Adrenal gland (tissue), 12 donors: Measurements from ENCODE around the gene TGFB1. TPM values are rescaled to one million over a fixed set of nuclear protein-coding genes. Genes with fewer than 3 reads are reported as not detected.

ENCODE experiments used
- DNase-seq, 7 donors: peaks; one replicate each; pipeline ENCODE4 v3.0.0-alpha.2; 2019 to 2020
- H3K27ac ChIP-seq, 5 donors: fragments of 200-600 bp; sonication (generic) in 4 of 5; 1 replicate in 3 of 5; 2 replicates in 2 of 5; pipeline versions ENCODE4 v1.5.1 to v1.8.0; 2016 to 2020; ENCODE audit warnings: mild to moderate bottlenecking in 1 of 5
- H3K27me3 ChIP-seq: fragments of 200-600 bp; 2 replicates; pipeline ENCODE4 v1.8.0; 2021
- H3K36me3 ChIP-seq, 2 donors: fragments of 200-600 bp; replicated peaks in 1 of 2; 1 replicate in 1 of 2; 2 replicates in 1 of 2; pipeline versions ENCODE4 v1.5.1 to v1.8.0; 2018 to 2022
- H3K4me1 ChIP-seq, 2 donors: fragments of 200-600 bp; replicated peaks in 1 of 2; 1 replicate in 1 of 2; 2 replicates in 1 of 2; pipeline versions ENCODE4 v1.5.1 to v1.8.0; 2018 to 2021
- H3K4me3 ChIP-seq, 4 donors: fragments of 200-600 bp; sonication (generic) in 3 of 4; one replicate each; pipeline ENCODE4 v1.5.1; 2016 to 2018
- H3K9me3 ChIP-seq, 3 donors: fragments of 200-600 bp; sonication (generic) in 1 of 3; replicated peaks in 1 of 3; 1 replicate in 2 of 3; 2 replicates in 1 of 3; pipeline versions ENCODE4 v1.5.1 to v1.8.0; 2016 to 2021
- POLR2A ChIP-seq, 2 donors: fragments of 450-650 bp; IDR thresholded peaks; one replicate each; pipeline ENCODE4 v1.6.1; 2017; ENCODE audit warnings: antibody characterized with exemption in 2 of 2, mild to moderate bottlenecking in 2 of 2, moderate library complexity in 1 of 2
- WGBS, 4 donors: extraction: QIAGEN DNeasy Blood & Tissue Kit in 2 of 4; methylation state at CpG; one replicate each; pipeline versions ENCODE4 v1.1.5 to v1.1.7; 2013 to 2017; 5-methylcytosine and 5-hydroxymethylcytosine counted together
- intact Hi-C, 2 donors: fragments of 100-400 bp; cut with DNase I; formaldehyde crosslinking; loops; one replicate each; pipeline versions ENCODE4 v1.14.1 to v1.15.0; 2022 to 2023
- polyA plus RNA-seq, 3 donors: library from polyadenylated mRNA; stranded (reverse); fragments of 200-250 nt in 2 of 3; fragments of 350-450 nt in 1 of 3; fragmentation: Illumina TruSeq in 1 of 3; extraction: RNeasy Lipid Tissue Mini Kit (QIAGEN cat#74804) in 1 of 3; gene quantifications; one replicate each; pipeline ENCODE4 v1.2.3, GENCODE V29; 2013 to 2014
- total RNA-seq, 9 donors: library from RNA; depleted of rRNA in 4 of 9; stranded (reverse); fragments of >200 nt in 4 of 9; fragments of 120-200 nt in 1 of 9; fragmentation: NEBNext Ultra II Directional in 1 of 9; extraction: Animal tissue kit (Norgen Biotek cat#: 25700) in 1 of 9; gene quantifications; one replicate each; pipeline versions ENCODE4 v1.1.0 to v1.2.4, GENCODE V29; 2013 to 2023
- TF ChIP-seq, protein P1 (sequence below), 6 experiments: fragments of 450-650 bp in 4 of 6; fragments of 200-600 bp in 2 of 6; sonication (generic) in 1 of 6; IDR thresholded peaks; 1 replicate in 5 of 6; 2 replicates in 1 of 6; pipeline versions ENCODE4 v1.5.1 to v1.8.0; 2016 to 2021; ENCODE audit warnings: antibody characterized with exemption in 6 of 6, mild to moderate bottlenecking in 2 of 6, moderate library complexity in 1 of 6
- donor health status: healthy with polysubstance abuse.
- donor health status: Bipolar disorder and iron deficiency.
- donor health status: DM: yes; HTN: yes; CAD: no.
- donor health status: DM: no; HTN: no; CAD: no.
- donor health status: DM: no; HTN: no; CAD: no.
- donor health status: DM: yes; HTN: yes; CAD: no.

Gene TGFB1
- total and polyA plus RNA-seq, 12 donors, result 1.6 to 75.9 (median 35.7) TPM

DNA sequence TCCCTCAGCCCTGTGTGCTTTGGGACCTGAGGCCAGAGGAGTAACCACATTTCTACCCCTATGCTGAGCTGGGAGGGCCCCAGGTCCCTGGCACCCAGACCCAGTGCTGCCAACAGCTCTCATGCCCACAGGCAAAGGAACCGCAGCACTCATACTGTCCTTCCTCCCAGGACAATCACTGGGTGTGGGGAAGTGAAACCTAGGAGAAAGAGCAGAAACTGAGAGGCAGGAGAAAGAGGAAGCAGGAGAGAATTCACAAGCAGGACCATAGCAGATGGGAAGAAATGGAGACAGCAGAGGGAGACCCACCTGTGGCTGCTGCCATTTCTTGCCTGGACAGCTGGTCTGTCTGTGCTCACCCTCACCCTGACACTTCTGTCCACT lies 24.9 kb downstream of the TGFB1 start:
- H3K27ac ChIP-seq, result peak overlapping the region in 4 of 5 donors; percentile 31 to 91 (median 64)
- no peaks in the 10 kb centered on the region for H3K9me3 ChIP-seq
- 42 to 73% (median 57%) methylated on average over 1 of the region's 1 CpG for WGBS, 4 donors
- no peak overlapping the region for H3K4me3 ChIP-seq
- H3K4me1 ChIP-seq, result peaks cover 20 to 39% of the 10 kb centered on the region in 2 donors
- H3K36me3 ChIP-seq, result peaks cover 0 to 28% of the 10 kb centered on the region in 2 donors
- TF ChIP-seq POLR2A (IDR thresholded peaks at IDR 0.05), result no peak
- TF ChIP-seq, protein P1, sequence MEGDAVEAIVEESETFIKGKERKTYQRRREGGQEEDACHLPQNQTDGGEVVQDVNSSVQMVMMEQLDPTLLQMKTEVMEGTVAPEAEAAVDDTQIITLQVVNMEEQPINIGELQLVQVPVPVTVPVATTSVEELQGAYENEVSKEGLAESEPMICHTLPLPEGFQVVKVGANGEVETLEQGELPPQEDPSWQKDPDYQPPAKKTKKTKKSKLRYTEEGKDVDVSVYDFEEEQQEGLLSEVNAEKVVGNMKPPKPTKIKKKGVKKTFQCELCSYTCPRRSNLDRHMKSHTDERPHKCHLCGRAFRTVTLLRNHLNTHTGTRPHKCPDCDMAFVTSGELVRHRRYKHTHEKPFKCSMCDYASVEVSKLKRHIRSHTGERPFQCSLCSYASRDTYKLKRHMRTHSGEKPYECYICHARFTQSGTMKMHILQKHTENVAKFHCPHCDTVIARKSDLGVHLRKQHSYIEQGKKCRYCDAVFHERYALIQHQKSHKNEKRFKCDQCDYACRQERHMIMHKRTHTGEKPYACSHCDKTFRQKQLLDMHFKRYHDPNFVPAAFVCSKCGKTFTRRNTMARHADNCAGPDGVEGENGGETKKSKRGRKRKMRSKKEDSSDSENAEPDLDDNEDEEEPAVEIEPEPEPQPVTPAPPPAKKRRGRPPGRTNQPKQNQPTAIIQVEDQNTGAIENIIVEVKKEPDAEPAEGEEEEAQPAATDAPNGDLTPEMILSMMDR (IDR thresholded peaks at IDR 0.05), result no peak
- no peaks in the 10 kb centered on the region for H3K27me3 ChIP-seq
- intact Hi-C loops, result no loop called here
- DNase-seq, result peak in 2 of 7 donors; percentile 45 to 59

DNA sequence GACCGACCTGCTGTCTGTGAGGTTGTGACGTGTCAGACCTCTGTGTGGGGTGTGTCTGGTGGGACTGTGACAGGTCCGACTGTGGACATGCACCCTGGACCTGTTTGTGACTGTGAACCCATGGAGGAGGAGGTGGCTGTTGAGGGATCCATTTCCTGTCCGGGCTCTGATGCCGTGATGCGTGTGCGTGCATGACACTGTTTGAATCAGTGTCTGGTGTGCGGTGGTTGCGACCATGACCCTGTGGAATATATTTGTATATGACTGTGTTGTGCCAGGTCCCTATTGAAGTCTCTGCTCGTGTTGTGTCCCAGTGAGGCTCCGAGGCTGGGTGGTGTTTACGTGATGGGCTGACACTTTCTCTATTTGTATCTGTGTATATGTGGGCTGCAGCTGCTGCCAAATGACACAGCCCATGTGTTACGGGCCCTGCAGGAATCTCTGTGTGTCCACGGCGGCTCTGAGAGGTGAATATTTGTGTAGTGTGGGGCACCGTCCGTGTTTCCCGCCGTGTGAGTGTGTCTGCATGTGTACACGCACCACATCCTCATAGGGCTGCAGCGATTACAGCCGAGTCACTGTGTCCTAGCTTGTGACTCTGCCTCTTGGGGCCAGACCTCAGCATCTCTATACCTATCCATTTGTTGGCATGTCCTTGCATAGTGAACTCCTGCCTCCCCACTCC lies 25.4 kb downstream of the TGFB1 start:
- H3K36me3 ChIP-seq, result peaks cover 0 to 28% of the 10 kb centered on the region in 2 donors
- peaks cover 22 to 44% of the 10 kb centered on the region in 2 donors for H3K4me1 ChIP-seq
- intact Hi-C loops, result no loop called here
- WGBS, 4 donors, result 60 to 70% (median 65%) methylated on average over 15 to 22 of the region's 22 CpGs
- H3K9me3 ChIP-seq, result no peaks in the 10 kb centered on the region
- peak in 3 of 7 donors; percentile 22 to 65 (median 33) for DNase-seq
- no peak overlapping the region for H3K4me3 ChIP-seq
- TF ChIP-seq POLR2A (IDR thresholded peaks at IDR 0.05), result no peak
- TF ChIP-seq, protein P1 (IDR thresholded peaks at IDR 0.05), result no peak
- H3K27ac ChIP-seq, result peak overlapping the region in 4 of 5 donors; percentile 31 to 91 (median 64)
- no peaks in the 10 kb centered on the region for H3K27me3 ChIP-seq

GRCh38 chr19:41327576-41328156 lies 26.1 kb downstream of the TGFB1 start:
- no peak for TF ChIP-seq POLR2A (IDR thresholded peaks at IDR 0.05)
- TF ChIP-seq, protein P1 (IDR thresholded peaks at IDR 0.05), result no peak
- Histone ChIP-seq H3K4me3 (peak overlapping the region in 1 of 4 donors; percentile 25), H3K4me1 (peaks cover 22 to 51% of the 10 kb centered on the region in 2 donors), H3K9me3 (no peaks in the 10 kb centered on the region), H3K27ac (peak overlapping the region; percentile 2 to 91 (median 39)), H3K36me3 (peaks cover 0 to 25% of the 10 kb centered on the region in 2 donors), H3K27me3 (no peaks in the 10 kb centered on the region)
- DNase-seq, result peak; percentile 51 to 83 (median 62)
- 26 to 60% (median 34%) methylated on average over 10 to 33 of the region's 33 CpGs for WGBS, 4 donors
- intact Hi-C loops, result no loop called here

DNA sequence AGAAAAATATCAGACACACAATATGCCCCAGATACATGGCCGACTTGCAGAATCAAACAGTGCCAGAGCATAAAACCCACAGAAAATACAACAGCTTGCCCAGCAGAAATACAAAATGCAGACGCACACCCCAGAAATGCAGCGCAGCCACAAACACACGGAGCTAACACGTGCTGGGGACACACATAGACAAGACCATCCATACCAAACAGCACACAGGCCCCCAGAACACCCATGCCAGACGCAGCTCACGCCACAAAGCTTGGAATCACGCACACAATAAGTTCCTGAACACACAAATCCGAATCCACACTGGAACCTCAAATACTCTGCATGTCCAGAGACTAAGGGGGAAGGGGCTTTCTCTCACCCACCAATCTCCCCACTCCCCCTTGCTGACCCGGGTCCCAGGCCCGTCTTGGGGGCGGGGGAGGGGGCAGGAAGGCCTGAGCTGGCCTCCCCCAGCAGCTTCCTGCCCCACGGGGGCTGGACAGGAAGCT lies 26.6 kb downstream of the TGFB1 start:
- H3K36me3 ChIP-seq, result peaks cover 0 to 22% of the 10 kb centered on the region in 2 donors
- peak overlapping the region in 1 of 4 donors; percentile 25 for H3K4me3 ChIP-seq
- DNase-seq, result no peak
- H3K27me3 ChIP-seq, result no peaks in the 10 kb centered on the region
- intact Hi-C loops, result no loop called here
- TF ChIP-seq, protein P1 (IDR thresholded peaks at IDR 0.05), result no peak
- TF ChIP-seq POLR2A (IDR thresholded peaks at IDR 0.05), result no peak
- WGBS, 4 donors, result 20 to 53% (median 39%) methylated on average over 6 to 13 of the region's 13 CpGs
- H3K9me3 ChIP-seq, result no peaks in the 10 kb centered on the region
- H3K4me1 ChIP-seq, result peaks cover 26 to 56% of the 10 kb centered on the region in 2 donors
- H3K27ac ChIP-seq, result peak overlapping the region; percentile 2 to 91 (median 31)
